WTC11 (cell line): ENCODE results near the gene SYNE3.

Experiments
- ATF3 ChIP-seq: sonication (generic); formaldehyde crosslinking; conservative IDR thresholded peaks from 2 replicates; pipeline ENCODE4 v1.8.1; 2022; ENCODE audit warnings: mild to moderate bottlenecking, missing genetic modification reagents
- CBFB ChIP-seq: sonication (generic); formaldehyde crosslinking; IDR thresholded peaks from 2 replicates; pipeline ENCODE4 v1.8.1; 2022; ENCODE audit warnings: mild to moderate bottlenecking, low read depth, missing genetic modification reagents
- CTCF ChIP-seq: fragments of 200-600 bp; IDR thresholded peaks from 2 replicates; pipeline ENCODE4 v1.8.0; 2022; ENCODE audit warnings: antibody characterized with exemption
- USF1 ChIP-seq: sonication (generic); formaldehyde crosslinking; IDR thresholded peaks from 2 replicates; pipeline ENCODE4 v1.8.0; 2022; ENCODE audit warnings: mild to moderate bottlenecking, missing genetic modification reagents

- TF ChIP-seq CTCF (no peak), USF1 (no peak), ATF3 (CRISPR knock-in tag) (no peak), CBFB (no peak)
These were observed 30.8 kb upstream of the SYNE3 start for GRCh38 chr14:95547272-95547625.
